ENCODE data around the gene DNMT3B. TPM values are rescaled to one million over a fixed set of nuclear protein-coding genes. Genes with fewer than 3 reads are reported as not detected.

DNMT3B gene
- total RNA-seq, 2 experiments from 2014 or later, result 2.9 TPM

DNA sequence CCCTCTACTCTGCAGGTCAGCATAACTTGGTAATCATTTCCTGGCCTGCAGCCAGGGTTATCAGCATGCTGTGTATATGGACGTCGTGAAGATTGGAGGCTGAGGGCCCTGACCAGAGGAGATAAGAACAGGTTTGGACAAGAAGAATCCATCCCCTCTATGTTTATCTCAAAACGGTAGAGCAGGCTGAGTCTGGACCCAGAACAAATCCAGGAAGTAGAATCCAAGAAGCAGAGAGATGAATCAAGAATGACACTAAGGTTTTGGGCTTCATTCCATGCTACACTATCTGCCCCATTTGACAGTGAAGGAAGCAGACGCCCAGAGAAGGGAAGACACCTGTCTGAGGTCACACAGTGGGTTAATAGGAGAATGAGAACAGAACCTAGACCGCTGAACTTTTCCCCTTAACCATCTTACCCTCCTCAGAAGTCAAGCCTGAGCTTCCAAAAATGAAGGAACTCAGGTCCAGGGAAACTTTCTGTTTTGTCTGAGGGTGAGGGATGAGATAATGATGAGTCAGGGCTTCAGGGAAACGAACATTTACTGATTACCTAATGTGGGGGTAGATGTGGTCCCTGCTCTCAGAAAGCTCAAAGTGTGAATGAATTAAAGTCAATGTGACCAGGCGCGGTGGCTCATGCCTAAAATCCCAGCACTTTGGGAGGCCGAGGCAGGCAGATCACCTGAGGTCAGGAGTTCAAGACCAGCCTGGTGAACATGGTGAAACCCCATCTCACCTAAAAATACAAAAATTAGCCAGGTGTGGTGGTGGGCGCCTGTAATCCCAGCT is 9.5 kb upstream of the DNMT3B start:
- peak; percentile 14 for DNase-seq
- ATAC-seq, result peak; percentile 49
- Mint-ChIP-seq H3K27me3 (no peaks in the 10 kb centered on the region), H3K27ac (no peak overlapping the region), H3K36me3 (ENCODE audit: low read depth) (no peaks in the 10 kb centered on the region), H3K9me3 (no peaks in the 10 kb centered on the region), H3K4me1 (ENCODE audit: low read depth) (peaks cover 7% of the 10 kb centered on the region), H3K4me3 (no peak overlapping the region)
- intact Hi-C loops (cut with micrococcal nuclease), result no loop called here
- ChIA-PET POLR2A (interaction anchor here (0.7 to 1.5 kb wide), 2 partner anchors 9 to 11 kb away, joined by 3 to 5 read pairs; partner anchors contain the start of gene COMMD7), CTCF (interaction anchor here (1.3 kb wide), 1 partner anchor 79 kb away, joined by 3 read pairs; the partner anchor contains the start of gene C20orf203)
- TF ChIP-seq, protein P1, sequence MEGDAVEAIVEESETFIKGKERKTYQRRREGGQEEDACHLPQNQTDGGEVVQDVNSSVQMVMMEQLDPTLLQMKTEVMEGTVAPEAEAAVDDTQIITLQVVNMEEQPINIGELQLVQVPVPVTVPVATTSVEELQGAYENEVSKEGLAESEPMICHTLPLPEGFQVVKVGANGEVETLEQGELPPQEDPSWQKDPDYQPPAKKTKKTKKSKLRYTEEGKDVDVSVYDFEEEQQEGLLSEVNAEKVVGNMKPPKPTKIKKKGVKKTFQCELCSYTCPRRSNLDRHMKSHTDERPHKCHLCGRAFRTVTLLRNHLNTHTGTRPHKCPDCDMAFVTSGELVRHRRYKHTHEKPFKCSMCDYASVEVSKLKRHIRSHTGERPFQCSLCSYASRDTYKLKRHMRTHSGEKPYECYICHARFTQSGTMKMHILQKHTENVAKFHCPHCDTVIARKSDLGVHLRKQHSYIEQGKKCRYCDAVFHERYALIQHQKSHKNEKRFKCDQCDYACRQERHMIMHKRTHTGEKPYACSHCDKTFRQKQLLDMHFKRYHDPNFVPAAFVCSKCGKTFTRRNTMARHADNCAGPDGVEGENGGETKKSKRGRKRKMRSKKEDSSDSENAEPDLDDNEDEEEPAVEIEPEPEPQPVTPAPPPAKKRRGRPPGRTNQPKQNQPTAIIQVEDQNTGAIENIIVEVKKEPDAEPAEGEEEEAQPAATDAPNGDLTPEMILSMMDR (IDR thresholded peaks at IDR 0.05), result no peak

DNA sequence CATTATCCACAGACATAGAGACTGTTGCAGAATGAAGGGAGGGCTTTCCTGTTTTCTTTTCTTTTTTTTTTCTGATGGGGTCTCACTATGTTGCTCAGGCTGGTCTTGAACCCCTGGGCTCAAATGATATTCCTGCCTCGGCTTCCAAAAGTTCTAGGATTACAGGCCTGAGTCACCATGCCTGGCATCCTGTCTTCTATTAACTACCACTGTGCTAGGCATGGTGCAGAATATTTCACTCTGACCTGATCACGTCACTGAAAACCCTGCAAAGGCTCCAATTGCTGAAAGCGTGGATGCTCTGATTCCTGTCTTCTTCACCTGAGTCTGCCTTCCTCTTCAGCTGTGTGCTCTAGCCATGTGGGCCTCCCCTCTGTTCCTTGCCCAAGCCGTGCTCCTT is 8.5 kb upstream of the DNMT3B start:
- Mint-ChIP-seq H3K4me1 (ENCODE audit: low read depth) (peaks cover 7% of the 10 kb centered on the region), H3K27me3 (no peaks in the 10 kb centered on the region), H3K9me3 (no peaks in the 10 kb centered on the region), H3K4me3 (no peak overlapping the region), H3K27ac (no peak overlapping the region), H3K36me3 (ENCODE audit: low read depth) (no peaks in the 10 kb centered on the region)
- TF ChIP-seq, protein P1 (IDR thresholded peaks at IDR 0.05), result no peak
- POLR2A ChIA-PET, result interaction anchor here (1.5 kb wide), 1 partner anchor 10 kb away, joined by 5 read pairs; the partner anchor contains the start of gene COMMD7
- intact Hi-C loops (cut with micrococcal nuclease), result no loop called here
- DNase-seq (no peak), ATAC-seq (no peak)
- CTCF ChIA-PET, result interaction anchor here (1.3 to 1.5 kb wide), 3 partner anchors 9 to 80 kb away, joined by 3 to 4 read pairs (median 4); partner anchors contain the start of gene C20orf203

DNA sequence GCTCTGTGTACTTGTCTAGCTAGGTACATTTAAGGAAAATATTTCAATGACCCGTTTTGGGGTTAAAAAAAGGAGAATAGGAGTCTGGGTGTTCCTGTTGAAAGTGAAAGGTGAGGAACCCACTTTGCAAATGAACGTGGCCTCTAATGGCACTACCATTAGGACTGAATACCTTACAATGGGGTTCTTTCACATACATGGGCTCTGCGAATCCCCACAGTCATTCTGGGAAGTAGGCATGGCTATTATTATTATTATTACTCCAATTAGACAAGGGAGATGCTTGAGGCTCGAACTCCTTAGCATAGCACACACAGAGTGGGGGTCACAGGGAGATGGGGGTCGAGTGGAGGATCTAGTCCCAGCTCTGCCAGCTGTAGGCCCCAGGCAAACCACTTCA is 6.0 kb upstream of the DNMT3B start:
- CTCF ChIA-PET, result interaction anchor here (1.0 kb wide), 1 partner anchor 22 kb away, joined by 6 read pairs; no protein-coding TSS in a partner anchor
- POLR2A ChIA-PET, result interaction anchor here (0.5 kb wide), 1 partner anchor 23 kb away, joined by 3 read pairs; no protein-coding TSS in a partner anchor
- Mint-ChIP-seq H3K36me3 (ENCODE audit: low read depth) (no peaks in the 10 kb centered on the region), H3K27ac (no peak overlapping the region), H3K9me3 (no peaks in the 10 kb centered on the region), H3K4me1 (ENCODE audit: low read depth) (peaks cover 8% of the 10 kb centered on the region), H3K27me3 (peaks cover 1% of the 10 kb centered on the region), H3K4me3 (no peak overlapping the region)
- DNase-seq, result no peak
- intact Hi-C loops (cut with micrococcal nuclease), result no loop called here
- TF ChIP-seq, protein P1 (IDR thresholded peaks at IDR 0.05), result no peak
- no peak for ATAC-seq

DNA sequence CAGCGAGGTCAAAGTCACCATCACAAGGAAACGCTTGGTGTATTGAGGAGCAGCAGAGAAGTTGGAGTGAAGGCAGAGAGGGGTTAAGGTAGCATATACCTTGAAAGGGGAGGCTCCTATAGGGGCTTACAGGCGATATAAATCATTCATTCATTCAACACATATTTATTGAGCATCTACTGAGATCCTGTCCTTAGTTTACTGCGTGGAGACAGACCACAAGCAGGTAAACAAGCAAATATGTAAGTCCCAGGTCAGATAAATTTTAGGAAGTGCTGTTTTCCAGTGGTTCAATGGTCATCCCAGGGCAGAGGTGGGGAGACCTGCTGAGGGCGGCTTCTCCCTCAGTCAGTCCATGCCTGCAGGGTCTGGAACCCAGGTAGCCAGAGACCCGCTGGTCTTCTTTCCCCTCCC is 761 bp upstream of the DNMT3B start:
- Mint-ChIP-seq H3K27me3 (peaks cover 3% of the 10 kb centered on the region), H3K27ac (peak overlapping the region; percentile 70), H3K9me3 (no peaks in the 10 kb centered on the region), H3K4me1 (ENCODE audit: low read depth) (peaks cover 8% of the 10 kb centered on the region), H3K36me3 (ENCODE audit: low read depth) (no peaks in the 10 kb centered on the region), H3K4me3 (peak overlapping the region; percentile 72)
- CTCF ChIA-PET, result interaction anchor here (2.3 kb wide), 1 partner anchor 17 kb away, joined by 14 read pairs; no protein-coding TSS in a partner anchor
- POLR2A ChIA-PET, result no interaction called here
- TF ChIP-seq, protein P1 (IDR thresholded peaks at IDR 0.05), result no peak
- ATAC-seq, result no peak
- no peak for DNase-seq
- intact Hi-C loops (cut with micrococcal nuclease), result no loop called here

DNA sequence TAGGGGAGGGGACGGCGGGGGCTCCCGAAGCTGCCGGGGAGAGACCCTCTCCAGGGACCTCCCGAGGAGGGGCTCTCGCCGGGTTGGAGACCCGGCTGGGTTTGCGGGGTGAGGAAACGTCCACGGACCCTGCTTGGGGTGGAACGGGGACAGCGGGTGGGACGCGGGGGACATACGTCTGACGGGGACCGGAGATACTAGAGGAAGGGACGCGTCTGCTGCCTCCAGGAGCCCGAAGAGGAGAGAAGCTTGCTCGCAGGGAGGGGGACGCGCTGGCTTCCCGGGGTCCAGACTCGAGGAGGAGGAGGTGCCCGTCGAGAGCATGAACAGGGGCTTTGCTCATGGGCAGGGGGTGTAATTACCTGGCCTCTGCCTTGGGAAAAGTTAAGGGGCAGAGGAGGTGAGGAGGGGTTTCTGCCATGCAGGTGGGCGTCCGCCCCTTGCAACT is 593 bp downstream of the DNMT3B start:
- Mint-ChIP-seq H3K4me1 (ENCODE audit: low read depth) (peaks cover 8% of the 10 kb centered on the region), H3K27me3 (peaks cover 3% of the 10 kb centered on the region), H3K36me3 (ENCODE audit: low read depth) (no peaks in the 10 kb centered on the region), H3K27ac (peak overlapping the region; percentile 48), H3K4me3 (peak overlapping the region; percentile 75), H3K9me3 (no peaks in the 10 kb centered on the region)
- ATAC-seq (peak; percentile 21), DNase-seq (peak; percentile 41)
- TF ChIP-seq, protein P1 (IDR thresholded peaks at IDR 0.05), result no peak
- intact Hi-C loops (cut with micrococcal nuclease), result no loop called here
- POLR2A ChIA-PET, result interaction anchor here (0.8 to 2.7 kb wide), 5 partner anchors 8 to 20 kb away, joined by 3 to 19 read pairs (median 3); partner anchors contain the start of gene COMMD7
- CTCF ChIA-PET, result interaction anchor here (0.6 to 3.6 kb wide), 7 partner anchors 9 to 90 kb away, joined by 3 to 38 read pairs (median 5); partner anchors contain the start of gene C20orf203

All from activated CD8-positive, alpha-beta T cell treated with anti-CD3 and anti-CD28 coated beads for 36 hours (primary cell).